Amygdala (tissue), 56 donors: Measurements from ENCODE around the gene C6.
A peak's percentile ranks its signal among the peaks of the same experiment; 100 is the strongest.
"Not testable (repeated sequence)": the region's sequence is repeated elsewhere in the genome, so short reads cannot be mapped to it uniquely, and the experiment has no call there.

Source experiments
- DNase-seq, 56 donors: peaks; one replicate each; lab custom pipeline; 2025; lab: John Stamatoyannopoulos, UW

Gene C6

DNA sequence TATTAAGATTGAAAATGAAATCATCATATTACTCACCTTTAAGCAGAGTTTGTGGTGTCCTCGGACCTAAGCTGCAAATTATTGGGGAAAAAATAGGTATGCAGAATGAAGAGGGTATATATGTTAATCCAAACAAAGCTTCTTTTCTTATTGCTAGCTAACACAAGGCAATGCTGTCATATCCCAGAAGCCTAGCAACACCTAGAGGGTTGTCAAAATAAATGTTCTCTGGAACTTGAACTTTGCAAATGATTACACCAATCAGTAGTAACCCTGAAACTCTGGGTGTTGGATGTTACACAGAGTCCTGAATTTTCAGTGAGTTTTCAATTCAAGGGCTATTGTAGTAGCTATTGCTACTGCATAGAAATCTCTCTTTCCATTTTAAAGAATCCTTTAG, at the start of gene C6:
Gene C6, minus strand, starts transcription at position 193 of the 400 bp plus-strand sequence. CDS start 10,302 bp downstream, outside the sequence.
- DNase-seq = no peak

DNA sequence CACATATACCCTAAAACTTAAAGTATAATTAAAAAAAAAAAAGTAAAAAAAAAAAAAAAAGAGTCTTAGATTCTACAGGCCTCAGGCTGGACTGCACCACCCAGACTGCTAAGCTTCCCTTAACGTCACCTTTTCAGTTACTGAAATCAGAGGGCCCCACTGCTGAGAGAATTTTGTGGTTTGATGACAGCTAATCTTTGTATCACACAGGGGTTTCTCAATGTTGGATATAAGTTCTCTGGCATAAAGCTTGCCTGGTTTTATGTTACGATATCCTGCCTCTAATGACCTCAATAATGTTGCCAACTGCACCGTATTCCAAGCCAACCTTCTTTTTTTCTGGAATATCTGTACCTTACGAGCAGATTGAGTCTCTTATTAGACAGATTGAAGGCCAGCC, 43.1 kb upstream of the C6 start:
- DNase-seq = no peak

DNA sequence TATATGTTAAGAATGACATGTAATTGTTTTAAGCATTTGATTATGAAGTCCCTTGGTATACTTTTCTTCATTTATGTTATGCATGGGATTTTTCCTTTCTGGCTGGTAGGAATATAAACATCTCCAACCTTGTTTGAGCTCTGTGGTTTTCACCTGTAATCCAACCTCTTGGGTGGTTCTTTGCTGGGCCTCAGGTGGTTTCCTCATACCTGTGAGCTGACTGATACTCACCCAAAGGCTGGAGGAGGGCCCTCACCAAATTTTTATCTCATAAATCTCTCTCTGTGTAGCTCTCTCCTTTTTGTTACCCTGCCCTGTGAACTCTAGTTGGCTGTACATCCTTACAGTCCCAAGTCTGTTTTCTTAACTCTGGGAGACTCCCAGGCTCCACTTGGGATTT, 39.8 kb upstream of the C6 start:
- no peak for DNase-seq

DNA sequence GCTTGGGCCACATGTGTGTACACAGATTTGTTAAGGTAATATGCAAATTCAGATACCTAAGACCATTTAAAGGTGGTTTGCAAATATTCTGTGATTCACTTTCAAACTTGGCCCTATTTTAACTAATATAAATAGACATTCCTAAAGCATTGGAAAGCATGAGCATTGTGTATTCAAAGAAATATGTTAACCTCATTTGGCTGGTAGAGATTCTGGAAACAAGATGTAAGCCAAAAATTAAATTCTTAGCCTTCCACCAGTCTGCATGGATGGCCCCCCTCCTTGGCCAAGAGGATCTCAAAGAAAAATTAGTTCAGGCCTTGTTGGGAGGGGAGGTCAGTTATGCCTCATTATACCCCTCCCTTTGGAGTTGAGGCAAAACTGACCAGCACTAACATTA, 38.7 kb upstream of the C6 start:
- DNase-seq = no peak

DNA sequence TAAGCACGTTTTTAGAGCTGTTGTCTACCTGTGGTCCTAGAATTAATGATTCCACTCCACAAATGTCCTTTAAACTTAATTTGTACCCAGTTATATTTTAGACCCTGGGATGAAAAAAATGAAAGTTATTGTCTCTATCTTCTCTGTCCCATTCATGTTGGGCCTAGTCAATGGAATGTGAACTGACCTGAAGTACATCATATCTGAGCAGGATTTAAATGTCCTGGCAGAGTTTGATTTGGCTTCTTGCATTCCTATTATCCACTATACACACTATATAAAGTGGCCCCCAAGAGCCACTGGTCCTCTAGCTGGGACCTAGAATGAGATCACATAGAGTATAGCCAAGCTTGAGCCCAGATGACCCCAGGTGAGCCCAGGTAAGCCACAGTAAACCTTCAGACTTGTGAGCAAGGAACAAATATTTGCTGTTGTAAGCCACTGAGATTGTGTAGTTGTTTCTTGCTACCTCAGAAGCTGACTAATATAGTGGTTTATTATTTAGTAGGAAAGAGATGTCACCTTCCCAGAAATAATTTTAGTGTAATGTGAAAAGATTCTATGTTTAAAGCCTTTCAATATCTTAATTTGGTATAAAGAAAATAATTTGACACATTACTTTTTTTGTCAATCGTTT, 37.1 kb upstream of the C6 start:
- no peak for DNase-seq

DNA sequence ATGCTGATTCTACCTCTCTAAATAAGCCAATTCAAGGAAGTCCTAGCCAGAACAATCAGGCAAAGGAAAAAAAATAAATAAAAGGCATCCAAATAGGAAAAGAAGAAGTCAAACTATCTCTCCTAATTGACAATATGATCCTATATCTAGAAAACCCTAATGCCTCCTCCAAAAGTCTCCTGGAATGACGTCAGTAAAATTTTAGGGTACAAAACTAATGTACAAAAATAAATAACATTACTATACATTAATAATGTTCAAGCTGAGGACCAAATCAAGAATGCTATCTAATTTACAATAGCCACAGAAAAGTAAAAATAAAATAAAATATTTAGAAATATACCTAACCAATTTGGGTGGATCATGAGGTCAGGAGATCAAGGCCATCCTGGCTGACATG, 33.8 kb upstream of the C6 start:
- no peak for DNase-seq

DNA sequence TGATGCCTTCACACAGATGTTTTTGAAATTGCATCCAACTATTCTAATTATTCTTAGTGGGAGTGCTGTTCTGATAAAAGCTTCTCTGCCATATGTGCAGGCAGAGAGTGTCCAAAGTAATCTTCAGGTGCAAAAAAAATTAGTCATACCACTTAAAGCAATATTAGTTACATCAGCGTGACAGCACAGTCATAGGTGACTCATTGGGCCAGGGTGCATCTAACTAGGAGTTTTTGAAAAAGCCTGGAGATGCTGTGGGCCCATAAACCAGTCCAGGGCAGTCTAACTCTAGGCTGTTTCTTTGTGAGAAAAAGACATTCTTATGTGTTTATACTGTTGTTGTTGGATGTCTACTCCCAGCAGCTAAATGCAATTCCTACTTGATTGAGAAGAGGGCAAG, 33.0 kb upstream of the C6 start:
- peak in 1 of 56 donors; percentile 14 for DNase-seq

DNA sequence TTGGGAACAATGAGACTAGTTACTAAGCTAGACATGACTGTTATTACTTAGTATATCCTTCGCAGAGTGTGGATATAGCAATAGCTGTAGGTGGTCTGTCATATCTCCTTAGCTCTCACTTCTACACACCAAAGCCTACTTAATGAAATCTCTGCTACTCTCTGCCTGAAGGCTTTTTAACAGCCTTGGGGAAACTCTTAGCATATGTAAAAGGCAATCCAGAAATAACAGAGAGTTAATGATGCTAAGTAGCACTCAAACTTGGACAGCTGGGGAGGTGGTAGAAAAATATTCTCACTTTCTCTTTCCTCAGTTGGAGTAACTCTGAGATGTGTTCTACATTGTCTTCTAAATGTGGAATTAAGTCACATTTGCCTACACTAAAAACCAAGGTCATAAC, 30.2 kb upstream of the C6 start:
- no peak for DNase-seq

DNA sequence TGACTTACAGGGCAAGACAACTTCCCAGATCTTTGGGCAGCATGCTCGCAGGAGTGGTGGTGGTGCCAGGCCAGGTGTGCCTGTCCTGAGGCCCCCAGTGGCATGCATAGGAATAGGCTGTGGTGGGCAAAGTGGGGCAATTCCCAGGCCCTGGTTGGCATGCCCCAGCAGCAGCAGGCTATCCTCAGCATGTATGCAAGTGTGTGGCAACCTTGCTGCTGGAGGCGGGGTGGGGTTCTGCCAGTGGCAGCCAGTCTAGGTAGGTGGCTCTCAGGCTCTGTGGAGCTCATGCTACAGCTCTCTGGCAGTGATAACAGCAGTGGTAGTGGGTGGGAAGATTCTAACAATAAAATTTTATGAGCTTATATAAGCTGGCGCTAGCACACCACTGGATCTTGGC, 27.7 kb upstream of the C6 start:
- DNase-seq = no peak

DNA sequence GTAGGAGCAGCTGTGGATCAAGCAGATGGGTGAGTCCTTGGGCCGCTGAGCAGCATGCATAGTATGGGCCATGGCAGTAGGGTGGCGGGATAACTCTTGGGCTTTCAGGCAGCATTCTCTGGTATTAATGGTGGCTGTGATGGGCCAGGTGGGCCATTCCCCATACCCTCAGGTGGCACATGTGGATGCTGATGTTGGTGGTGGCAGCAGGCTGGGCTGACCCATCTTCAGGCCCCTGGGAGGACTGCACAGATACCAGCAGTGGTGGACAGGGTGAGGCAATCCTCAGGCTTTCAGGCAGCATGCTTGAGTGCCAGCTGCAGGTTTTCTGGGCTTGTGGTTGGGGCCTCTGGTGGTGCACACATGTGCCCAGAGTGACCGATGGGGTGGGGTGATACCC, 27.1 kb upstream of the C6 start:
- no peak for DNase-seq

DNA sequence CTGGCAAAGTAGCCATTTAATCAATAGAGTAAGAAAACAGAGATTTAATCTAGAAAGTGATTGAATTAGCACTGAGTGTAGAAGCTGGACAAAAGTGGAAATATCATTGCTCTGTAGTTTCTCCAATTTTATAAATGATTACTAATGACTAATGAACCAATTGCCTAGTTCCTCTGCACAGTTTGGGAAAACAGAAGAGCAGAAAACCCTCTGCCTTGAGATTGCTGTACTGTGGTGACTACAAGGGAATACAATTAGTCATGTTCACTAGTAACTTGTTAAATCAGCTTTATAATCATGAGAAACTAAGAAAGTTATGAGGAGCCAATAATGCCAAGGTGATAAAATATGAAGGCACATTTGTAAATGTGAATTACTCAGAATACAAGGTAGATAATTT, 21.1 kb upstream of the C6 start:
- no peak for DNase-seq

DNA sequence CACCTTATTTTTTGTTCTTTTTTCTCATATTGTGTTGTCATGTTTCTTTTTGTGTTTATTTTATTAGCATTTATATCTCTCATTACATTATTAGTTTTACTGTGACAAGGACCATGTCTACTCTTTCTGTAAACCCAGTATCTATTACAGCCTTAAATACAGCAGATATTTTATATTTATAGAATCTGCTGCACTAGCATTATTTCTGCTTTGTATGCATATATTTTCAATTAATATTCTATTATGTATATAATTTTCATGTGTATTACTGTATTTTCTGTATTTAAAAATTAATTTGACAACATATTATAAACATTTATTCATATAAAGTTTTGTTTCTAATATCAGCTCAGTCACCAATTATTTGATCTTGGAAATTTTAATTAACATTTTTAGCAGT, 19.5 kb upstream of the C6 start:
- no peak for DNase-seq

DNA sequence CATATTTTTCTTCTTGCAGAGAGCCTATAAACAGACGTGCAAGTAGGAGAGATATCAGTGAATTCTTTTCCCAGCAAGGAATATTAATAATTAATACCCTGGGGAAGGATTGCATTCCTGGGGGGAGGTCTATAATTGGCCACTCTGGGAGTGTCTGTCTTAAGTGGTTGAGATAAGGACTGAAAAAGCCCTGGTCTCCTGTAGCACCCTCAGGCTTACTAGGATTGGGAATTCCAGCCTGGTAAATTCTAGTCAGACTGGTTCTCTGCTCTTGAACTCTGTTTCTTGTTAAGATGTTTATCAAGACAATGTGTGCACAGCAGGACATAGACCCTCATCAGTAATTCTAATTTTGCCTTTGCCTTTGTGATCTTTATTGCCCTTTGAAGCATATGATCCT, 16.9 kb upstream of the C6 start:
- not testable (repeated sequence) for DNase-seq

DNA sequence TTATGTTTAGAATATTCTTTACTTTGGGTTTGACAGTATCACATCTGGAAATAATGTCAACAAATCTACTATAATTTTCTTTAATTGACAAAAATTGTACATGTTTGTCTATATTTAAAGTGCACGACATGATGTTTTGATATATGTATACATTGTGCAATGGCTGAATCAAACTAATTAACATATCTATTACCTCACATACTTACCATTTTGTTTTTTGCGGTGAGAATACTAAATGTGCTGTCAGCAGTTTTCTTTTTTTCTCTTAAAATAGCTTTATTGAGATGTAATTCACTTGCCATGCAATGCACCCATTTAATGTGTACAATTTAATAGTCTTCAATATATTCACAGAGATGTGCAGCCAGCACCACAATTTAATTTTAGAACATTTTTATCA, 10.6 kb upstream of the C6 start:
- DNase-seq = no peak

DNA sequence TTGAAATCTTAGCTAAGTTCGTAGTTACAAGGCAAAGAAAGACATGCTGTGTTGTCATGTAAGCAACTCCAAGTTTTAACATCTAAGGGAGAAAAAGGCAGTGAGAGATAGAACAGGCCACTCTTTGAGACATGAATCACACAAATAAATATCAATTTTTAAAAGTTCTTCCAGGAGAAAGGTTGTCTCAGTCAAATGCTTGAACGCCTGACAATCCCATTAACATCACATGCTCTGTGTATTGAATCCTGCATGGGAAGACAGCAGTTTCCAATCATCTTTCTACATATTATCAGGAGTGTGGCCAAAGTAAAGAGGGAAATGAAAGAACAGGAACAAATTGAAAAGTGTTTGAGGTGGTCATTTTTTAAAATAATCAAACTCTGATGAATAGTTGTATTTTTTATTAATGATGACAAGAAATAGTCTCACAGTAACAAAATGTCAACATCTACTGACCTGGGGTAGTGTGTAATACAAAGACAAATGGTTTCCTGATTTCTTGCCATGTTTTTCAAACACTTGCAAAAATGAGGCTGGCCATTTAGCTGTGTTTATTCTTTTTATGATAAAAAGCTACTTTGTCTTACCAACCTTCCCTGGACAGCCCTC, 6.4 kb upstream of the C6 start:
- no peak for DNase-seq

DNA sequence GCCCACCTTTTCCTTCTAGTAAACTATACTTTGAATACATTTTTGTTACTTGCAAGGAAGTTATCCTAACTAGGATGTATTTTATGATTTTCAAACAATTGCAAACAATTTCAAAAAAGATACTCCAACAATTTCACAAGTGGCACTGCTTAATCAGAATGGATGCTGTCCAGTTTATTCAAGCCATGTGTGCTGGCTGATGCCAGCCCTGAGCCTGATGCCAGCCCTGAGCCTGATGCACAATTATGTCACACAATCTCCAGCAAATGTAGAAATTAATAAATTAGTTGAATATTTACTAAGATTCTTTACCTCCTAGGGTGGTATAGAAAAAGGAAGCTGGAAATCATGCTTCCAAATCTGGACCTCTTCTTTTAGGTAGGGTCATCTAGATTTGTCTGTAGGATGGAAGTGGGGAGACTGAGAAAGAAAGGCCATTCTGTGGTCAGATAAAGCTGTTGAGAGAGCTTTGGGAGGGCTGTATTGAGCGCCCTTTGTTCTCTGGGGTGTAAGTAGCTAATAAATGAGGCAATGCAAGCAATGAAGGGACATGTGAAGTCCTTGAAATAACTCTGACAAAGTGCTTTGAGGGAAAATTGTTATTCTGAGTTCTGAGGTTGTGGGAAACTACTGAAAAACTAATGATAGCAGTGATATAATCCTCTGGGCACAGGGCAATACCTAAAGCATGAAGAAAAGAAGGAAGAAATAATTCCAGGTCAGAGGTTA, 5.8 kb upstream of the C6 start:
- DNase-seq = no peak

DNA sequence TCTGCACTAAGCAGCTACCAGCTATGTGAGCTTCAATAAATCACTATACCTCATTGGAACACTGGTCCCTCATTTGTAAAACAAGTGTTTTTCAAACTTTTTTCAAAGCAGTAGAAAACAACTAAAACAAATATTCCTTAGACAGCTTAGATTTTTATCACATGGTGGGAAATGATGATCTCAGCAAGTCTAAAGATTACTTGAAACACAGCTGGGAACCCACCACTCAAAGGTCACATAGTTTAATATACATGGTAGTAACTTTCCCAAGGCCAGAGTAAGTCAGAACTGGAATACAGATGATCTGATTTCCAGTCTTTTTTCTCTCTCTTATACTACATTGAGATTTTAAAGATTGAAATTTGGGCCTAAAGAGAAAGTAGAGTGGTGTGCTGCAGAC, 850 bp upstream of the C6 start:
- no peak for DNase-seq

DNA sequence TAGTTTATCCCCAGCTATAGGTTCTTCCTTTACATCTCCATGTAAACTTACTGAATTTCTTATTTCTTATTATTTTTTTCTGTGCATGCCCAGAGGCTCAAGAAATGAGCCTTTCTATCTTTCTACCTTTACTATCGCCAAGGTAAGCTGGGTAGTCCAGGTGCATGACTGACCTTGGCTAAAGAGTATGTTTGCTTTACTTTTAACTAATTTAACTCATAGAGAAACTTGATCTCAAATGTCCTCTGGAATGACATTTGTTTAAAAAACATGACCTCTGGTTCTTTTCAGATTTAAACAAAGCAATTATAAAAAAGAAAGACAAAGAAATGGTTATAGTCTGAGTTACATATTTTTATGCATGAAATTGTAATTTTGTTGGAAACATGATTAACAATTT, 397 bp downstream of the C6 start:
- no peak for DNase-seq

DNA sequence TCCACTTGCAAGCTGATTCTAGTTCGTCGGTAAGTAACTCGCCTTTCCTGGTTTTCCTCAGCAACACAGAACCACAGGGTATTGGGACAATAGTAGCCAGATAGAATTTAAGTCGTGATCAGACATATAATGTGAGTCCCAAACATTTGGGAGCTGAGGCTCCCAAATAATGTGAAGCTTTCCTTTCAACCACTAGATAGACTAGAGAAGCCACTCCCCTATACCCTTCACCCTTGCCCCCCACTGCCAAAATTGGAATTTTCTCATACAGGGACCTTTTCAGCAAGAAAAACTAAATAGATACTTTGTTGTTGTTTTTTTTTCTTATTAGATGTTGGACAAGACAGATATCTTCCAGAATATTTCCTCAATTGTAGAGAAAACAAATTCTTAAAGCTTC, 1.9 kb downstream of the C6 start:
- no peak for DNase-seq

DNA sequence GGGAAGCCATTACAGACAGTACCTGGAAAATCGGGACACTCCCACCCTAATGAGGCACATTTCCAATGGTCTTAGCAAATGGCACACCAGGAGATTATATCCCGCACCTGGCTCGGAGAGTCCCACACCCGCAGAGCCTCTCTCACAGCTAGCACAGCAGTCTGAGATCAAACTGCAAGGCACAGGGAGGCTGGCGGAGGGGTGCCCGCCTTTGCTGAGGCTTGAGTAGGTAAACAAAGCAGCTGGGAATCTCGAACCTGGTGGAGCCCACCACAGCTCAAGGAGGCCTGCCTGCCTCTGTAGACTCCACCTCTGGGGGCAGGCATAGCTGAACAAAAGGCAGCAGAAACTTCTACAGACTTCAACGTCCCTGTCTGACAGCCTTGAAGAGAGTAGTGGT, 7.9 kb downstream of the C6 start:
- DNase-seq = not testable (repeated sequence)

DNA sequence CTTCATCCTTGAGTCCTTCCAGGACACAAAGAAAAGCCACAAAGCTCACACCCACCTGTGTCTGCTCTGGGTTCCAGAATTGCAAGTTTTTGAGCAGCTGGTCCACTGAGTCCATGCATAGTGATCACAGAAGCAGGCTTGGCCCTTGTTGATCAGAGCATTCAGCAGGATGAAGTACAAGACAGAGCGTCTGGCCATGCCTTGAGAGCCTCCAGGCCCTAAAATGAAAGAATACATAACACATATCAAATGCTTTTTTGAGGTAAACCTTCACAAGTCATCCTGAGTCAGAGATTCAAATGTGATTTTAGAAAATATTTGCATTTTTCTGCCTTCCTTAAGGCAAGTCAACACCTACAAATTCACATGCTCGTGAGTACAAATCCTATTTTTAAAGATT, 10.3 kb downstream of the C6 start:
- DNase-seq = no peak

DNA sequence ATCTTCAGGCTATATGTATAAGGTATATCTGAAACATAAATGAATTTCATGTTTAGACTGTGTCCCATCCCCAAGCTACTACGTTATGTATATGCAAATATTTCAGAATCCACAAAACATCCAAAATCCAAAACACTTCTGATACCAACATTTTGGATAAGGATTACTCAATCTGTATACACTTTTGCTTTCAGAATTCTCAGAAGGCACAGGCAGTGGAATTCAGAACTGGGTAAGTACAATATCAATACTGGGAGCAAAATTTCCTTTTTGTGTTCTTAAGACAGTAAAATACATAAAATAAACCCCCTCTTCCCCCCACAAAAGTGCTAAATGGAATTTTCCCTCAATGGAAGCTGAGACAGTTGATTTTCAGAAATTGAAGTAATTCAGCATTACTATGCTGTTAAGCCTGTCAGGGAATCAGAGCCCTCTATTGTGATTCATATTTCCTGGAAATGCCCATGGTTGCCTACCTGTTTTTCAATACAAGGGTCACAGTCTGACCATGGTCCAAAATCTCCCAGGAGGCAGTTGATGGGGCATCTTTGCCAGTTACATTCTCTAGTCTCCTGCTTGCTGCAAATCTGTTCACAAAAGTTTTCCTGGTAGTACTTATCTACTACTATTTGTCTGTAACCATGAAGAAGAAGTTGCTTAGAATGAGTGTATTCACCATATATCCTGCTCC, 12.1 kb downstream of the C6 start:
- DNase-seq = no peak
